GM19463 (cell line): ENCODE measurements around the gene FBXL4.

ENCODE experiments used
- ATAC-seq: cut with Tn5 transposase; IDR thresholded peaks from one replicate; pipeline ENCODE4 v1.9.1; 2021; ENCODE audit warnings: mild to moderate bottlenecking, moderate library complexity; ENCODE audit not compliant: unreplicated experiment

The FBXL4 gene

DNA sequence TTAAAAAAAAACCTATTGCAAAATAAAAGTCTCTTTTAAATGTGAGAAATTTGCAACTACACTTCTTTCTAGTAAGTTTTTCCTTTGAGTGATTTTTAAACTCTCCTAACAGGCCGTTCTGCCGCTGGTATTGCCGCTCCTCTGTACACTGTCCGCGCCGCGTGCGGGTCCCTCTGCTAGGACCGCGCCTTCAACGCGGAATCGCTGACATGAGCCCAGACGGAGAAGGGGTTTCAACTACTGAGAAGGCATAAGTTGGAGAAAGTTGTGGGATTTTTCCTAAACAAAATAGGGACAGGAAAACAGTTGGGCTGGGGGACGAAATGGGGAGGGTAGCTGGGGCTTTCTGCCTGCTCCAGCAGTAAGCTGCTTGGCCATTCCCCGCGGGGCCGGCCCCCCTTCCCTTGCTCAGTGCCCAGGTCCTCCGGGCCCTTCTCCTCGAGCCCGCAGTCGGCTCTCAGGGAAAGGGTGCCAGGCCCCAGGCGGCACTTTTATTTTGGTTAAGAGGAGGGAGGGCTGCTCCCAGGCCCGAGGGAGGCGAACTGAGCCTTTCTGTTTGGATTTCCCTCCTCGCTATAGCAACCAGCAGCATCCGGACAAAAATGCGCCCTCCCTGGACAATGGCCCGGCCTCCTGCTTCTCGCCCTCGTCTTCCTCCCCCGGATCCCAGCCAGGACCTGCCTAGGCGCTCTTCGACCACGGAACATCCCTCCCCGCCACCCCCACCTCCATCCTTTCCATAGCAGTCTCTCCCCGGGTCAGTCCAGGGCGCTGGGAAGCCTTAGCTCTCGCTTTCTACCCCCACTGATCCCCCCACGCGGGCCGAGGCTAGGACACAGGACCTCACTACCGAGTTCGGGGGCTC lies 120.2 kb downstream of the FBXL4 start:
- no peak for ATAC-seq

DNA sequence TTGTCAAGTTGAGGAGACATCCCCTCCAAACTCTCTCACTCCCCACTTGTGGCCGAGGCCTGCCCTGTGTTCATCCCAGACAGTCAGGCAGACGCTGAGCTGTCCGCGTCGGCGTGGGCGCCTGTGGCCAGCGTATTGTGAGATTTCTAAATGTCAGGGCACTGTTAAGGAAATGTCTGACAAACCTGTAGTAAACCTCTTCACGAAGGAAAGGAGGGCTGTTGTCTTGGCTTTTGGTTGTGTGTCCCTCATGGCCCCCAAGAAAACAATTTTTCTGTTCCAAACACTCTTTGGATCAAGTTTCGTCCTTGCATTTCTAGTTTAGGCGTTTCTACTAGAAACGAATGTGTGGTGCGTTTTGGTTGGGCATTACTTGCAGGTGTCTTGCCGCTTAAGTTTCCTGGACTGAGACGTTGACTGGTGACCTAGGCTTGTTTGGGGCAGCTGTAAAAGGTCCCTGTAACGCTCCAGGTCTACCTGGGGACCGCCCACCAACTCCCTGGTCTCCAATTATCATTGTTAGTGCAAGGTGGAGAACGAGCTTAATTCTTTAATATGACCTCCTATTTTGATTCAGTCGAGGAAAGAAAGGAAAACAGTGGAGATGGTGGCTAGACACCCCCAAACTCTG lies 122.0 kb downstream of the FBXL4 start:
- no peak for ATAC-seq

DNA sequence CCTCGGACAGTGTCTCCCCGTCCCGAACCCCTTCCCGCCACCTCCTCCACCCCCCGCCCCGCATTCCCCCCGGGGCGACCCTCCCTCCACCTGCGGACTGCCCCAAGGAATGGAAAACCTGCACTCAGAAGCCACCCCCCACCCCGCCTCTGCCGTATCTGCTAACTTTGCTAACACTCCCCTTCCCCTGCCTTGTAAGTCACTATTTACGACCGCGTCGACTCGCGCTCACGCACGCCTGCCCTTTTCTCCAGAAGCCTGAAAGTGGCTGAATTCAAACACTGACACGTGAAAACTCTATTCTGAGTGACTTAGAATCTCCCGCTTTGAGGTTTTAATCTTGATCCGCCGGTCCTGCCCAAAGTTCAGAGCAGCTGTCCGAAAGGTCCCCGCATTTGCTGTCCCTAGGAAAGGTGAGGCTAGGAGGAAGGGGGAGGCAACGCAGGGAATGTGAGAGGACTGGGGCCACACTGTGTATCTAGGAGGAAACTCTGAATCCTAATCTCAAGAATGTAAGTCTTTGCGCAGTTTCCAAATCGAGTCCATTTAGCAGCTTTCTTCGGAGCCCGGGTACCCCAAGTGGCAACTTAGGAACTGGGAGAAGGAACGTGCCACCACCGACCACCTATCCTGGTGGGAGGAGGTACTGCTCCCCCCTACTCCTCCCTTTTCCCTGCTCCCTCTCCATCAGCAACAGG lies 122.7 kb downstream of the FBXL4 start:
- ATAC-seq = no peak

DNA sequence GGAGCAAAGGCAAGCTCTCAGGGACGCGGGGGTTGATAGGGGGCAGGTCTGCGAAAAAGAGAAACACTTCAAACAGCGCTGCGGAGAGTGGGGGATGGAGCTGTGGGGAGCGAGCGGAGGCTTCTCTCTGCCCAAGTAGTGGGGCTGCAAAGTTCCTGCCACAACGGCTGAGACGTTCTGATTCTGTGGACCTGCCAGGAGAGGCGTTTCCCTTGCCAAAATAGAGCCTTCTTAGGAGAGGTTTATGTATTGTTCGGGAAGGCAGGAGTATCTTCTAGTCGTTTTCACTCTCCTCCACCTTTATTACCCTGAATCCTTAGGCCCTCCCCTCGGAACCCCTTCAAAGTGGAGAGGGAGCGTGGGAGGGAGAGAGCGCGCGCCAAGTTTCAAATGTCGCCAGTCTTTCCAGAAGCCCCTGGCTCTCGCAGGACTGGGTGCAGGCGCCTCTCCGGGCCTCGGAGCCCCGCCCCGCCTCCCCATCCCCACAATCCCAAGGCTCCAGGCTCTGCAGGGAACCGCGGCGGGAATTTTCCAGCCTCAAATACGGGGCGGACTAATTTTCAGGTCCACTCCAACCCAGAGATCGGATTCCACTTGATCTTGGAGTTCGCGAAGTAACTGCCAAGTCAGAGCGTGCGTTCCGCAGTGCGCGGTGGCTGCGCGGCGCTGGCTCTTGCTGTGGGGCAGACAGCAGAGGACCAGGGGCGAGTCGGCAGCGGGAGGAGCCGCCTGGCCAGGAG lies 123.4 kb downstream of the FBXL4 start:
- no peak for ATAC-seq

DNA sequence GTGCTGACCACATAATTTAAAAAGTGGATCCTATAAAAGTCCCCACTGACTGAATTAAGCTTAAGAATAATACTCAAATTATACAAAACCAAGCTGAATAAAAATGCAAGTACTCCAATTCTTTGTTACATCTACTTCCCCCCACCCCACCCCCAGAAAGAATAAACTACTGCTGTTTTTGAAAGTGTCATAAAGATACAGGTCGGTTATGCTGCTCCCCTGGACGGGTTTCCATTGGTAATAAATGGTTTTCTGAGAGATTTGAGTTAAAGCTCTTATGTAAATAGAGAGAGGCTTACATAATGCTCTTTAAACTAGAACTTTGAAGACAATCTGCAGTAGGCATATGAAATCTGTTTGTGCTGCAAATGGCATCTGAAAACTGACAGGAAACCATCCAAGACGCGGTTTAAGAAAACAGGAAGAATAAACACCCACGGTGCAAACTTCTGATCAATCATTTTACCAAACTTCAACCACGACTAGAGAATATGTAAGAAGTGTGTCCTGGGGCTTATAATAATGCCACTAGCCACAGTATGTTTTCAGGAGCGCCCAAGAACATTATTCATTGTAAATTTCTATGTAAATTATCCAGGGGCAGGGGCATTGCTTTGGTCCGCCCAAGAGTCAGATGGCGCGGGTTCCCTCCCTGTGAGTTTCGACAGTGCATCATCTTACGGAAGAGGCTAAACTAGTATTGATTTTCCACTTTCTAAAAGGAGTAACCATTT lies 124.2 kb downstream of the FBXL4 start:
- no peak for ATAC-seq

DNA sequence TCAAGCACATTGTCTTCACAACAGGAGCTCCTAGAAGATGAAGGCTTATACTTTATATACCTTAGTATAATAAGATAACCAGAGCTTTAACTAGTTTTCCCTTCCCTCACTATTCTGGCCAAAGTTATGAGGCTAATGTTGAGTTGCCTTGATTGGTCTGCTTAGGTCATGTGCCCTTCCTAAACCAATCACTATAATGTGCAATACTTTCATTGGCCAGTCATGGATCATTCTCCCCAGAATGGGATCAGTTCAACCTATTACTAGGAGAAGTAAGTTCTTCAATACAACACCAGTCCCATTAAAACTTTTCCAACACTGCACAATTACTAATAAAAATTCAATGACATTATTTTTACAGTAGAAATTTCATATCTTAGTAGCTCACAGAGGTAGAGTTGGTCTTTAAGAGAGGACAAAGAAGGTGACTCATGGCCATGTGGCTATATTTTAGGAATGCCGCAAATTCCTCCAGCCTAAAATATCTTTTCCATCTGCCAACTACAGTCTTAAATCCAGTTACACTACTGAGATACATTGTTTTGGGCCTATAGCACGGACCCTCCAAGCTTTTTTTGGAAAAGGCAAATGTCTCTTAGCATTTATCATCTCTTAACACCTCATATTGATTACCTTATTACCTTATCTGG lies 125.9 kb downstream of the FBXL4 start:
- ATAC-seq = no peak
